Cardiac fibroblast (primary cell): Measurements from ENCODE around the gene ZNF514.

Experiments
- DNase-seq, 2 donors: peaks; one replicate each; pipeline versions ENCODE4 v3.0.0 to v3.0.0-alpha.2; 2010; ENCODE audit warnings: low read depth in 2 of 2
- H3K4me3 ChIP-seq, 2 donors: replicated peaks in 1 of 2; 1 replicate in 1 of 2; 2 replicates in 1 of 2; pipeline ENCODE4 v1.5.1; 2011; ENCODE audit warnings: low read depth in 2 of 2, low read length in 2 of 2, mild to moderate bottlenecking in 2 of 2, moderate library complexity in 1 of 2
- CTCF ChIP-seq: IDR thresholded peaks from one replicate; pipeline ENCODE4 v1.5.1; 2011; ENCODE audit warnings: low read depth, mild to moderate bottlenecking, low read length, inconsistent platforms

The ZNF514 gene

GRCh38 chr2:95143838-95144237 is 15.8 kb downstream of the ZNF514 start:
- H3K4me3 ChIP-seq = no peak overlapping the region
- DNase-seq = no peak
- TF ChIP-seq CTCF = no peak

- no peak for TF ChIP-seq CTCF
- DNase-seq = no peak
- no peak overlapping the region for H3K4me3 ChIP-seq
Observed at GRCh38 chr2:95138702-95139101, 20.9 kb downstream of the ZNF514 start.

GRCh38 chr2:95122197-95122551 is 37.5 kb downstream of the ZNF514 start:
- no peak for TF ChIP-seq CTCF
- no peak for DNase-seq
- H3K4me3 ChIP-seq = peak overlapping the region; percentile 77 to 98

GRCh38 chr2:95121407-95122196 is 38.0 kb downstream of the ZNF514 start, which contains the start of gene MRPS5:
MRPS5 (minus strand) TSS chr2:95121808; CDS start chr2:95121791, 17 bp downstream.
- peak; percentile 72 to 74 for DNase-seq
- no peak for TF ChIP-seq CTCF
- peak within 1 kb of the TSS; percentile 77 to 98 for H3K4me3 ChIP-seq

GRCh38 chr2:95121093-95121406 is 38.6 kb downstream of the ZNF514 start:
- no peak for DNase-seq
- no peak for TF ChIP-seq CTCF
- peak overlapping the region; percentile 77 to 98 for H3K4me3 ChIP-seq

- no peak overlapping the region for H3K4me3 ChIP-seq
- peak; percentile 92 for TF ChIP-seq CTCF
- DNase-seq = peak; percentile 76
Observed at GRCh38 chr2:95115418-95115817, 44.2 kb downstream of the ZNF514 start.

- no peak for DNase-seq
- TF ChIP-seq CTCF = no peak
- no peak overlapping the region for H3K4me3 ChIP-seq
Observed at GRCh38 chr2:95113464-95113863, 46.2 kb downstream of the ZNF514 start.
